ENCODE results near the gene S100A7. TPM values are rescaled to one million over a fixed set of nuclear protein-coding genes. Genes with fewer than 3 reads are reported as not detected.
A peak's percentile ranks its signal among the peaks of the same experiment; 100 is the strongest.
"Not testable (repeated sequence)": the region's sequence is repeated elsewhere in the genome, so short reads cannot be mapped to it uniquely, and the experiment has no call there.

The S100A7 gene
- total and polyA plus RNA-seq, 2 experiments from 2014 or later, result not detected

GRCh38 chr1:153426809-153427208 lies 33.6 kb downstream of the S100A7 start:
- no peak for DNase-seq (ENCODE audit: low read depth in 1 of 2, low spot score in 1 of 2)
- H3K4me3 ChIP-seq, result no peak overlapping the region
- TF ChIP-seq, protein P1, sequence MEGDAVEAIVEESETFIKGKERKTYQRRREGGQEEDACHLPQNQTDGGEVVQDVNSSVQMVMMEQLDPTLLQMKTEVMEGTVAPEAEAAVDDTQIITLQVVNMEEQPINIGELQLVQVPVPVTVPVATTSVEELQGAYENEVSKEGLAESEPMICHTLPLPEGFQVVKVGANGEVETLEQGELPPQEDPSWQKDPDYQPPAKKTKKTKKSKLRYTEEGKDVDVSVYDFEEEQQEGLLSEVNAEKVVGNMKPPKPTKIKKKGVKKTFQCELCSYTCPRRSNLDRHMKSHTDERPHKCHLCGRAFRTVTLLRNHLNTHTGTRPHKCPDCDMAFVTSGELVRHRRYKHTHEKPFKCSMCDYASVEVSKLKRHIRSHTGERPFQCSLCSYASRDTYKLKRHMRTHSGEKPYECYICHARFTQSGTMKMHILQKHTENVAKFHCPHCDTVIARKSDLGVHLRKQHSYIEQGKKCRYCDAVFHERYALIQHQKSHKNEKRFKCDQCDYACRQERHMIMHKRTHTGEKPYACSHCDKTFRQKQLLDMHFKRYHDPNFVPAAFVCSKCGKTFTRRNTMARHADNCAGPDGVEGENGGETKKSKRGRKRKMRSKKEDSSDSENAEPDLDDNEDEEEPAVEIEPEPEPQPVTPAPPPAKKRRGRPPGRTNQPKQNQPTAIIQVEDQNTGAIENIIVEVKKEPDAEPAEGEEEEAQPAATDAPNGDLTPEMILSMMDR (IDR thresholded peaks at IDR 0.05; ENCODE audit: low read depth, low read length), result no peak

DNA sequence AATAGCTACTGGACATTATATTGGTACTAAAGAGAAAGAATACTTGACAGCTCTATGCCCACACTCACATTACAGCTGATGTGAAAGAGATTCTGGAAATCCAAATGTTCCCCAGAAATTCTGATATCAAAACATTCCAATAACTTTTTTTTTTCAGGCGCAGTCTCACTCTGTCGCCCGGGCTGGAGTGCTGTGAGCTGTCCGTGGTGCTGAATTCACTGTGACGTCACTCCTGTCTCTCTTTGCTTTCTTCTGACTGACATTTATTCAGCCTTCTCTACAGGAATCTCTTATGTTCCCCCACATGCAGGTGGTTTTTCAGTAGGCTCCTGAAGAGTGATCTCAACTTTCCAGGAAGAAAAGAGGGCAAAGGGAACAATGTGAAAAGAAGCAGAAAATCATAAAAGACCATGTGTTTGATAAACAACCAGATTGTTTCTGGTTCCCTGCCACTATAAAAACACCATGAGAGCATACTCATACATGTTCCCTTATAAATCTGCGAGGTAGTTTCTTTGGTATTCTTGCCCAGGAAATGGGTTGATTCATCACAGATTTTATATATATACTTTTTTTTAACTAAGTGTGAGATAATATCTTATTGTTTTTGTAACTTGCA lies 37.9 kb downstream of the S100A7 start:
- no peaks in the 10 kb centered on the region for H3K9me3 ChIP-seq (ENCODE audit: low read depth)

More at GRCh38 chr1:153426809-153427208, 33.6 kb downstream of the S100A7 start:
- H3K27ac ChIP-seq, result no peak overlapping the region
- H3K9me3 ChIP-seq (ENCODE audit: low read depth), result no peaks in the 10 kb centered on the region
- H3K27me3 ChIP-seq, result peaks cover 6% of the 10 kb centered on the region
- H3K4me1 ChIP-seq (ENCODE audit: low read depth), result no peaks in the 10 kb centered on the region
- no peaks in the 10 kb centered on the region for H3K36me3 ChIP-seq

DNA sequence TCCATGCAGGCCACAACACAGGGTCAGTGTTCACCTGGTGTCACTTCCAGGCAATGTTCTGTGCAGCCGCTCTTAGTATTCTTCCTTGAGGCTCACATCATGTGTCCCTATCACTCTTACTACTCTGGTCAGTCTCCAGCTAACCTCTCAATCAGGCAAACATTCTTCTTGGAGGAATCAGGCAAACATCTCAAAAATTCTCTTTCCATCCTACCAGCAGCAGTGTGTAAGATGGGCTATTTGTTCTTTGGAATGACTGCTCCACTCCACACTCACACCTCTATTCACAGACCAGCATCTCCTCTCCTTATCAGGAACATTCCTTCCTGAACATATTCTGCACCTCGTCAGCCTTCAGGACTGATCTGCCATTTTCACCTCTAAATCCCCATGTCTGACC lies 40.1 kb downstream of the S100A7 start:
- Histone ChIP-seq H3K4me1 (ENCODE audit: low read depth) (no peaks in the 10 kb centered on the region), H3K36me3 (no peaks in the 10 kb centered on the region), H3K4me3 (no peak overlapping the region), H3K9me3 (ENCODE audit: low read depth) (no peaks in the 10 kb centered on the region), H3K27ac (no peak overlapping the region), H3K27me3 (no peaks in the 10 kb centered on the region)
- no peak for DNase-seq (ENCODE audit: low read depth in 1 of 2, low spot score in 1 of 2)
- TF ChIP-seq, protein P1 (IDR thresholded peaks at IDR 0.05; ENCODE audit: low read depth, low read length), result no peak

More for the DNA sequence above, 37.9 kb downstream of the S100A7 start:
- H3K27me3 ChIP-seq, result no peaks in the 10 kb centered on the region
- H3K4me3 ChIP-seq, result no peak overlapping the region
- H3K27ac ChIP-seq, result no peak overlapping the region
- TF ChIP-seq, protein P1 (IDR thresholded peaks at IDR 0.05; ENCODE audit: low read depth, low read length), result no peak
- peak; percentile 75 to 86 for DNase-seq (ENCODE audit: low read depth in 1 of 2, low spot score in 1 of 2)
- no peaks in the 10 kb centered on the region for H3K4me1 ChIP-seq (ENCODE audit: low read depth)
- no peaks in the 10 kb centered on the region for H3K36me3 ChIP-seq

DNA sequence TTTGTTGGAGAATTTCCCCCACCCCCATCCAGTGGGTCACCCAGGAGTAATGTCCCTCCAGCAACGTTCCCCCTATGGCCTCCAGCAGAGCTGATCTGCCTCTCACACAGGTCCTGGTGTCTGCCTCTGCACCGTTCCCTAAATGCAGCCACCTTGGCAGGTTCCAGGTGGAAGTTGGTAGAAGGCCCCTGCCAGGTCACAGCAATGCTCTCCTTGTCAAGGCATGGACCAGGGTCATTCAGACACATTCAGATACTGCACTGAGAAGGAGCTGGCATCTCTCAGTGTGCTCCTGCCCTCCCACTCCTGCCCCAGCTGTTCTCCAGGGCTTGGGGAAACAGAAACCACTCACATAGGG lies 41.0 kb downstream of the S100A7 start:
- not testable (repeated sequence) for DNase-seq (ENCODE audit: low read depth in 1 of 2, low spot score in 1 of 2); H3K4me1 ChIP-seq (ENCODE audit: low read depth); H3K9me3 ChIP-seq (ENCODE audit: low read depth); H3K27me3 ChIP-seq; H3K4me3 ChIP-seq; H3K36me3 ChIP-seq; H3K27ac ChIP-seq

- H3K9me3 ChIP-seq (ENCODE audit: low read depth); H3K4me3 ChIP-seq; H3K36me3 ChIP-seq; DNase-seq (ENCODE audit: low read depth in 1 of 2, low spot score in 1 of 2); H3K27ac ChIP-seq; H3K27me3 ChIP-seq; H3K4me1 ChIP-seq (ENCODE audit: low read depth): not testable (repeated sequence)
Observed at GRCh38 chr1:153418758-153419435, 41.6 kb downstream of the S100A7 start.

DNA sequence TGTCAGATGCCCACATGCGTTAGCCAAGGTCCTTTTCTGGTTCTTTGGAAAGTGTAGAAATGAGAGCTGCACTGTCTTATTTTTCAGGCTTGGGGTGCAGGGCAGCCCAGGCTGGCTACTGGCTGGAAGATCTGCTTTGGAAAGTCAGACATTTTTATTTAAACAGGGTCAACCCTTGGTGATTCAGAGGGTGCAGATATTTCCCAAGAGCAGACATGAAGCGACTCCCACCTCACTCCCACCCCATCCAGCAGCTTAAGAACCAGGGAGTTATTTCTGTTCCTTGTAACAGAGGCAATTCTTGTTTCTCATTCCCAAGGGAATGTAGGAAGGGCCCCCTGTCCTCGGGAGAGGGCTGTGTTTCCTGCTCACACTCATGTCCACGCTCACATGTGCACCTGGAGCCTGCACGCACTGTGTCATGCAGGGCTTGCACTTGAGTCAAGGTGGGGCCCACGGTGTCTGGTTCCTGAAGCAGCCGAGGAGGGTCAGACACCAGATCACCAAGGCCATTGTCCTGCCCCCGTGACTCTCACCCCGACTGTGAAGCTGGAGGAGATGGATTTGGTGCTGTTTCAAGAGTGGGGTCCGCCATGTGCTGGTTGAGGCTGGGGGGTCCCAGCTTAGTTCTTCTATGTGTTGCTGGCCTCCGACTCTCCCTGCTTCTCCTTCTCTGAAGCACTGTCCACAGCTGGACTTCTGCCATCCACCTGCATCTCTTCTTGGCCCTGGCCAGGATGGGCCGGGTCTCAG lies 43.1 kb downstream of the S100A7 start:
- H3K27me3 ChIP-seq, result no peaks in the 10 kb centered on the region
- TF ChIP-seq, protein P1 (IDR thresholded peaks at IDR 0.05; ENCODE audit: low read depth, low read length), result no peak
- no peak overlapping the region for H3K27ac ChIP-seq
- no peak for DNase-seq (ENCODE audit: low read depth in 1 of 2, low spot score in 1 of 2)
- H3K4me3 ChIP-seq, result no peak overlapping the region
- no peaks in the 10 kb centered on the region for H3K9me3 ChIP-seq (ENCODE audit: low read depth)
- H3K4me1 ChIP-seq (ENCODE audit: low read depth), result no peaks in the 10 kb centered on the region
- H3K36me3 ChIP-seq, result no peaks in the 10 kb centered on the region

Measured in cardiac muscle cell (in vitro differentiated cells and primary cell).